Measurements from ENCODE around the gene TBC1D14.

The TBC1D14 gene

GRCh38 chr4:6909113-6909969, at the start of gene TBC1D14:
TBC1D14 (plus strand) TSS chr4:6909826; CDS start chr4:6923390, 13,564 bp downstream.
- peaks cover 3% of the 10 kb centered on the region for H3K27me3 Mint-ChIP-seq (ENCODE audit: low read depth)
- peak within 1 kb of the TSS; percentile 92 for H3K4me3 Mint-ChIP-seq
- DNase-seq (ENCODE audit: low spot score): peak; percentile 80
- peaks cover 35% of the 10 kb centered on the region for H3K4me1 Mint-ChIP-seq (ENCODE audit: low read depth)
- H3K36me3 Mint-ChIP-seq (ENCODE audit: low read depth): peaks cover 2% of the 10 kb centered on the region
- no peaks in the 10 kb centered on the region for H3K9me3 Mint-ChIP-seq
- peak within 1 kb of the TSS; percentile 89 for H3K27ac Mint-ChIP-seq

GRCh38 chr4:6868386-6868785, 41.2 kb upstream of the TBC1D14 start:
- H3K9me3 Mint-ChIP-seq: no peaks in the 10 kb centered on the region
- no peaks in the 10 kb centered on the region for H3K27me3 Mint-ChIP-seq (ENCODE audit: low read depth)
- no peak for DNase-seq (ENCODE audit: low spot score)
- no peak overlapping the region for H3K4me3 Mint-ChIP-seq
- H3K4me1 Mint-ChIP-seq (ENCODE audit: low read depth): no peaks in the 10 kb centered on the region
- H3K36me3 Mint-ChIP-seq (ENCODE audit: low read depth): peaks cover 25% of the 10 kb centered on the region
- H3K27ac Mint-ChIP-seq: no peak overlapping the region

GRCh38 chr4:6869944-6870343, 39.7 kb upstream of the TBC1D14 start:
- H3K27me3 Mint-ChIP-seq (ENCODE audit: low read depth): no peaks in the 10 kb centered on the region
- no peaks in the 10 kb centered on the region for H3K4me1 Mint-ChIP-seq (ENCODE audit: low read depth)
- H3K36me3 Mint-ChIP-seq (ENCODE audit: low read depth): peaks cover 20% of the 10 kb centered on the region
- no peak overlapping the region for H3K27ac Mint-ChIP-seq
- no peak for DNase-seq (ENCODE audit: low spot score)
- no peak overlapping the region for H3K4me3 Mint-ChIP-seq
- no peaks in the 10 kb centered on the region for H3K9me3 Mint-ChIP-seq

GRCh38 chr4:6873291-6873690, 36.3 kb upstream of the TBC1D14 start:
- Mint-ChIP-seq H3K4me1 (ENCODE audit: low read depth) (no peaks in the 10 kb centered on the region), H3K4me3 (no peak overlapping the region), H3K36me3 (ENCODE audit: low read depth) (peaks cover 15% of the 10 kb centered on the region), H3K9me3 (no peaks in the 10 kb centered on the region), H3K27me3 (ENCODE audit: low read depth) (no peaks in the 10 kb centered on the region), H3K27ac (peak overlapping the region; percentile 33)
- no peak for DNase-seq (ENCODE audit: low spot score)

DNA sequence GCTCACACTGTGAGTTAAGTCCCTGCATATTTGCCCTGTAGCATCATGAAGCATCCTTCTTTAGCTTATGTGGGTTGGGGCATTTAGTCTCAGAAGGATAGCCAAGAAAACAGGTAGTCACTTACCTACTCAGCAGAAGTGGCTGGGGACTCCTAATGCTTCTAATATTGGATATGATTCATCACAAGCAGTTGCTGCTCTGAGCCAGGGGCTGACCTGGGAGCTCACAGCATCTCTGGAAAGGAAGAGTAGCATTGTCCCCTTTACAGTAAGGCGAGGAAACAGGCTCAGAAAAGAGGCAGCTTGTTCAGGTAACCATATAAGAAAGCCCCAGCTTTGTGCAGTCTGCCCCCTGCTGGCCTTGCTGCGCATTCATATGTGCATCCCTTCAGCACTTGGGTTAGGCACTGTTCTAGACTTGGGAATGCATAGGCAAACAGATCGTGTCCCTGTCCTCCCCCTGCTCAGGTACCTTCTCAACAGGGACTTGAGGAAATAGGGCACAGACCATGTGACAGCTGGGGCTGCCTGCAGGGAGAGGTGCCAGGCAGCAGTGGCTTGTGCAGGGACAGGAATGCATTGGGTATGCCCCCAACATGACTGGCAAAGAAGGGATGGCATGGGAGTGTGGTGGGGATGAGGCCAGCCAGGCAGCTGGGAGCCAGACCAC, 35.7 kb upstream of the TBC1D14 start:
- Mint-ChIP-seq H3K4me3 (no peak overlapping the region), H3K4me1 (ENCODE audit: low read depth) (no peaks in the 10 kb centered on the region), H3K27me3 (ENCODE audit: low read depth) (no peaks in the 10 kb centered on the region), H3K36me3 (ENCODE audit: low read depth) (peaks cover 20% of the 10 kb centered on the region), H3K27ac (no peak overlapping the region), H3K9me3 (no peaks in the 10 kb centered on the region)
- peak; percentile 49 for DNase-seq (ENCODE audit: low spot score)

DNA sequence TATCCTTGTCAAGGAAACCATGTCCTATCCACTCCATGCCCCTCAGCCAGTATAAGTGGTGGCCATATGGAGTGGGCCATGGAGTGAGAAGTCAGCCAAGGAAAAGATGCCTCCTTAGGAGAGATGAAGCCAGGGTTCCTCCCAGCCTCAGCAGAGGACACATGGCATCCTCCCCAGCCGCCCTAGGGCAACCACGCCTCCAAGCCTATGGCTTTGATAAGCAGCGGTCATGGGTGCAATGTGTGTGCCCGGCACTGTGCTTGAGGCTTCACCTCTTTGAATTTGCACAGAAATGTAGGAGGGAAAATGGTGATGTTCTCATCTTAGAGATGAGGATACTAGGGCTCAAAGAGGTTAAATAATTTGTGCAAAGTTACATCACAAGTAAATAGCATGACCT, 34.6 kb upstream of the TBC1D14 start:
- DNase-seq (ENCODE audit: low spot score): no peak
- H3K27ac Mint-ChIP-seq: no peak overlapping the region
- peaks cover 24% of the 10 kb centered on the region for H3K36me3 Mint-ChIP-seq (ENCODE audit: low read depth)
- H3K4me1 Mint-ChIP-seq (ENCODE audit: low read depth): no peaks in the 10 kb centered on the region
- no peaks in the 10 kb centered on the region for H3K9me3 Mint-ChIP-seq
- no peaks in the 10 kb centered on the region for H3K27me3 Mint-ChIP-seq (ENCODE audit: low read depth)
- no peak overlapping the region for H3K4me3 Mint-ChIP-seq

GRCh38 chr4:6875431-6875831, 34.2 kb upstream of the TBC1D14 start:
- H3K27me3 Mint-ChIP-seq (ENCODE audit: low read depth): no peaks in the 10 kb centered on the region
- H3K9me3 Mint-ChIP-seq: no peaks in the 10 kb centered on the region
- no peaks in the 10 kb centered on the region for H3K4me1 Mint-ChIP-seq (ENCODE audit: low read depth)
- peaks cover 26% of the 10 kb centered on the region for H3K36me3 Mint-ChIP-seq (ENCODE audit: low read depth)
- no peak overlapping the region for H3K27ac Mint-ChIP-seq
- no peak overlapping the region for H3K4me3 Mint-ChIP-seq
- no peak for DNase-seq (ENCODE audit: low spot score)

DNA sequence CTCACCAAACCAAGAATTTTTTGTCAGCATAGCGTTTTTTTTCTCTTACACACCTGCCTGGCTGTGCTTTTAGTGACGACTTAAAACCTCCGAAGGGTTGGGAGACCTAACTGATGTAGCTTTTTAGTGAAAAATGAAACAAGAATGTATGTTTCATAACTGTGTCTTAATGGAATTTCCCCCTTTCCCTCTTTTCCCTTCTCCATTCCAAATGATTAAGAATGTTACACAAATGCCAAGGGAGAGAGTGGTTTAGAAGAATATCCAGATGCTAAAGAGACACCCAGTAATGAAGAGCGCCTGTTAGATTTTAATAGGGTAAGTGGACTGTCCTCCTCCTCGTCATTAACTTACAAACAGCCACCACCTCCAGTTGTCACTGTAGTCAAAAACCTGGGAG, 33.2 kb upstream of the TBC1D14 start:
- H3K4me3 Mint-ChIP-seq: no peak overlapping the region
- no peaks in the 10 kb centered on the region for H3K4me1 Mint-ChIP-seq (ENCODE audit: low read depth)
- H3K36me3 Mint-ChIP-seq (ENCODE audit: low read depth): peaks cover 33% of the 10 kb centered on the region
- no peak for DNase-seq (ENCODE audit: low spot score)
- H3K27me3 Mint-ChIP-seq (ENCODE audit: low read depth): no peaks in the 10 kb centered on the region
- H3K9me3 Mint-ChIP-seq: no peaks in the 10 kb centered on the region
- H3K27ac Mint-ChIP-seq: no peak overlapping the region

- peaks cover 37% of the 10 kb centered on the region for H3K36me3 Mint-ChIP-seq (ENCODE audit: low read depth)
- no peak overlapping the region for H3K27ac Mint-ChIP-seq
- no peaks in the 10 kb centered on the region for H3K27me3 Mint-ChIP-seq (ENCODE audit: low read depth)
Measured at GRCh38 chr4:6877067-6877466, 32.6 kb upstream of the TBC1D14 start.

GRCh38 chr4:6878451-6879059, 31.1 kb upstream of the TBC1D14 start:
- peaks cover 43% of the 10 kb centered on the region for H3K36me3 Mint-ChIP-seq (ENCODE audit: low read depth)
- DNase-seq (ENCODE audit: low spot score): no peak
- H3K9me3 Mint-ChIP-seq: no peaks in the 10 kb centered on the region
- H3K27me3 Mint-ChIP-seq (ENCODE audit: low read depth): no peaks in the 10 kb centered on the region
- no peak overlapping the region for H3K4me3 Mint-ChIP-seq
- H3K27ac Mint-ChIP-seq: no peak overlapping the region
- H3K4me1 Mint-ChIP-seq (ENCODE audit: low read depth): no peaks in the 10 kb centered on the region

More at GRCh38 chr4:6877067-6877466, 32.6 kb upstream of the TBC1D14 start:
- Mint-ChIP-seq H3K9me3 (no peaks in the 10 kb centered on the region), H3K4me1 (ENCODE audit: low read depth) (no peaks in the 10 kb centered on the region), H3K4me3 (no peak overlapping the region)
- no peak for DNase-seq (ENCODE audit: low spot score)

DNA sequence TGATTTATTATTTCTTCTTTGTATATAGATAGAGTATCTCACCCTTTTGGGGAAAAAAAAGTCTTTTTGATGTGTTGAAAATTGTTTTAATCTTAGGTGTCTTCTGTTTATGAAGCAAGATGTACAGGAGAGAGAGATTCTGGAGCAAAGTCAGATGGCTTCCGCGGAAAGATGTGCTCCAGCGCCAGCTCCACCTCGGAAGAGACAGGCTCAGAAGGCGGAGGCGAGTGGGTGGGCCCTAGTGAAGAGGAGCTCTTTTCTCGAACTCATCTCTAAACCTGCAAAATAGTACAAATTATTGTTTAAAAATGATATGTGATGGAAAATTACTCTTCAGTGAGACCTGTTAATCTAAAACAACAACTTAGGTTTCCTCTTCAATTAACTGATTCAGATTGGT, 28.9 kb upstream of the TBC1D14 start:
- DNase-seq (ENCODE audit: low spot score): no peak
- Mint-ChIP-seq H3K27me3 (ENCODE audit: low read depth) (no peaks in the 10 kb centered on the region), H3K4me3 (no peak overlapping the region), H3K36me3 (ENCODE audit: low read depth) (peaks cover 47% of the 10 kb centered on the region), H3K9me3 (no peaks in the 10 kb centered on the region), H3K4me1 (ENCODE audit: low read depth) (peaks cover 1% of the 10 kb centered on the region), H3K27ac (no peak overlapping the region)

DNA sequence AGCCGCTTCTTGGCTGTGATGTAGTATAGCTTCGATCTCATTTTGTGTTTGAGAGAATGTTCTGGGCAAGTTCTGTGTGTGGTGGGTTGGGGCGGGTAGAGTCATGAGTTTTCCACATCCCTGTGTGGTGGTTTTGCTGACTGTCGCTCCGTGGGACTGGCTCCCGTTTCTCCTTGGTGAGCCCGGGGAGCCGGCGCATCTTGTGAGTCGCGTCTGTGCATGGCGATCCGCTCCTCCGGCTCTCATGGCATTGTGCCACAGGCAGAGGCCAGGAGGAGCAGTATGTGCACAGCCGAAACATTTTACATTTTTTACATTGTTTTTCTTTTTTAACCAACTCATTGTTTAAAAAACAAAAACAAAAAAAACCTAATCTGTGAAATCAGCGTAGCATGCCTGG, 27.7 kb upstream of the TBC1D14 start:
- H3K4me1 Mint-ChIP-seq (ENCODE audit: low read depth): peaks cover 1% of the 10 kb centered on the region
- H3K4me3 Mint-ChIP-seq: no peak overlapping the region
- H3K36me3 Mint-ChIP-seq (ENCODE audit: low read depth): peaks cover 45% of the 10 kb centered on the region
- no peaks in the 10 kb centered on the region for H3K9me3 Mint-ChIP-seq
- no peak overlapping the region for H3K27ac Mint-ChIP-seq
- H3K27me3 Mint-ChIP-seq (ENCODE audit: low read depth): no peaks in the 10 kb centered on the region
- no peak for DNase-seq (ENCODE audit: low spot score)

GRCh38 chr4:6884341-6884870, 25.2 kb upstream of the TBC1D14 start:
- Mint-ChIP-seq H3K4me3 (no peak overlapping the region), H3K27me3 (ENCODE audit: low read depth) (no peaks in the 10 kb centered on the region), H3K36me3 (ENCODE audit: low read depth) (peaks cover 30% of the 10 kb centered on the region), H3K4me1 (ENCODE audit: low read depth) (peaks cover 1% of the 10 kb centered on the region), H3K9me3 (no peaks in the 10 kb centered on the region), H3K27ac (no peak overlapping the region)
- no peak for DNase-seq (ENCODE audit: low spot score)
